ENCODE results near the gene UNC119. TPM values are rescaled to one million over a fixed set of nuclear protein-coding genes. Genes with fewer than 3 reads are reported as not detected.

UNC119 gene
- total RNA-seq, 1 experiment from 2014 or later: 58.7 TPM

DNA sequence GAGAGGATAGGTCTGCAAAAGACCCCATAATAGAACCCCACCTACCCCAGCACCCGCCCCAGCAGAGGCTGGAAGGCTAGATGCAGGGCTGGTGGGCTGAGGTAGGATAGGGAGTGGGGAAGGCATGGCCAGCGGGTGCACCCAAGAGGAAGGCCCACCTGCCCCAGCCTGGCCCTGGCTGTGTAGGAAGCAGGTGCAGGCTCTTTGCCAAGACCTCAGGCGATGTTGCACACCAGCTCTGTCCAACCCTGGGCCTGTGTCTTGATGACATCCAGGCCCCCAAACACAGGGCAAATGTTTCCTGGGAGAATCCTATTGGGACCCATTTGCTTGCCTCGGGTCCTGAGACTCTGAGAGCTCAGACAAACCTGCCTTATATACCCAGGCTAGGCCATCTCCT, 12.2 kb downstream of the UNC119 start:
- Histone ChIP-seq H3K4me3 (no peak overlapping the region), H3K27me3 (peaks cover 3% of the 10 kb centered on the region; the same call in 1 of the 2 replicates), H3K4me1 (no peaks in the 10 kb centered on the region), H3K36me3 (no peaks in the 10 kb centered on the region), H3K27ac (no peak overlapping the region), H3K9me3 (replicated peaks) (no peaks in the 10 kb centered on the region)
- no peak for DNase-seq

DNA sequence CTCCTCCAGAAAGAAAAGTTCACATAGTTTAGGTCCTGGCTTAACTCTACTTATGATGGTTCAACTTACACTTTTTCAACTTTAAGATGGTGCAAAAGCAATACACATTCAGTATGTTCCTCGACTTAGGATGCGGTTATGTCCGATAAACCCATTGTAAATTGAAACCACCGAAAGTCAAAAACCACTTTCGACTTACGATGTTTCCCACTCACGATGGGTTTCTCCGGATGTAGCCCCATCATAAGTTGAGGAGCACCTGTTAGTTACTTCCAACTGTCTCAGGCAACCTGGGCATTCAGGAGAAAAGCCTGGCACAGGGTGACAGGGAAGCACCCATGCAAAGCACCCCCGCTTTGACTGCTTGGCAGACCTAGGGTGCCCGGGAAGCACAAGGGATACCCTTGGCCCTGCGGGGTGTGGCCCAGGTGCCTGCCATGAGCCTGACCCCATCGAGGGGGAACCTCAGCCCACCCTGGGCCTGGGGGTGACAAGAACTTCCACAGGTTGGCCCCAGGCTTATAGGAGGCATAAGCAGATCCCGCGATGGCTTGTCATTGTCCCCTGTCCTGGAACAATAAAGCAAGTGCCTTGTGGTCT, 14.0 kb downstream of the UNC119 start:
- no peak for DNase-seq
- no peak overlapping the region for H3K4me3 ChIP-seq
- no peaks in the 10 kb centered on the region for H3K4me1 ChIP-seq
- H3K27ac ChIP-seq: no peak overlapping the region
- H3K36me3 ChIP-seq: no peaks in the 10 kb centered on the region
- peaks cover 3% of the 10 kb centered on the region; the same call in 1 of the 2 replicates for H3K27me3 ChIP-seq
- H3K9me3 ChIP-seq (replicated peaks): no peaks in the 10 kb centered on the region

- Histone ChIP-seq H3K9me3 (replicated peaks) (no peaks in the 10 kb centered on the region), H3K27me3 (peaks cover 7% of the 10 kb centered on the region; the same call in 1 of the 2 replicates), H3K27ac (no peak overlapping the region), H3K4me3 (no peak overlapping the region), H3K36me3 (no peaks in the 10 kb centered on the region), H3K4me1 (no peaks in the 10 kb centered on the region)
- no peak for DNase-seq
Measured at GRCh38 chr17:28537219-28537610, 15.2 kb downstream of the UNC119 start.

- Histone ChIP-seq H3K36me3 (no peaks in the 10 kb centered on the region), H3K27me3 (peaks cover 11% of the 10 kb centered on the region), H3K4me1 (no peaks in the 10 kb centered on the region), H3K9me3 (replicated peaks) (no peaks in the 10 kb centered on the region), H3K4me3 (no peak overlapping the region), H3K27ac (no peak overlapping the region)
- no peak for DNase-seq
Measured at GRCh38 chr17:28536532-28537218, 15.7 kb downstream of the UNC119 start.

- DNase-seq: no peak
- no peaks in the 10 kb centered on the region for H3K9me3 ChIP-seq (replicated peaks)
- no peaks in the 10 kb centered on the region for H3K36me3 ChIP-seq
- no peaks in the 10 kb centered on the region for H3K4me1 ChIP-seq
- peaks cover 18% of the 10 kb centered on the region for H3K27me3 ChIP-seq
- no peak overlapping the region for H3K4me3 ChIP-seq
- no peak overlapping the region for H3K27ac ChIP-seq
Measured at GRCh38 chr17:28534740-28535375, 17.6 kb downstream of the UNC119 start.

GRCh38 chr17:28533091-28533807, 19.2 kb downstream of the UNC119 start:
- Histone ChIP-seq H3K9me3 (replicated peaks) (no peaks in the 10 kb centered on the region), H3K36me3 (no peaks in the 10 kb centered on the region), H3K27me3 (peaks cover 18% of the 10 kb centered on the region), H3K27ac (no peak overlapping the region), H3K4me1 (no peaks in the 10 kb centered on the region), H3K4me3 (no peak overlapping the region)
- DNase-seq: no peak

GRCh38 chr17:28532050-28532960, 20.1 kb downstream of the UNC119 start:
- H3K27ac ChIP-seq: no peak overlapping the region
- no peaks in the 10 kb centered on the region for H3K36me3 ChIP-seq
- no peaks in the 10 kb centered on the region for H3K9me3 ChIP-seq (replicated peaks)
- H3K4me1 ChIP-seq: no peaks in the 10 kb centered on the region
- H3K4me3 ChIP-seq: no peak overlapping the region
- no peak for DNase-seq
- peaks cover 18% of the 10 kb centered on the region for H3K27me3 ChIP-seq

- H3K9me3 ChIP-seq (replicated peaks): no peaks in the 10 kb centered on the region
- H3K27ac ChIP-seq: no peak overlapping the region
- H3K4me3 ChIP-seq: no peak overlapping the region
- H3K27me3 ChIP-seq: peaks cover 15% of the 10 kb centered on the region
- DNase-seq: no peak
- no peaks in the 10 kb centered on the region for H3K36me3 ChIP-seq
- H3K4me1 ChIP-seq: peaks cover 3% of the 10 kb centered on the region; the same call in 1 of the 2 replicates
Measured at GRCh38 chr17:28530926-28531325, 21.5 kb downstream of the UNC119 start.

DNA sequence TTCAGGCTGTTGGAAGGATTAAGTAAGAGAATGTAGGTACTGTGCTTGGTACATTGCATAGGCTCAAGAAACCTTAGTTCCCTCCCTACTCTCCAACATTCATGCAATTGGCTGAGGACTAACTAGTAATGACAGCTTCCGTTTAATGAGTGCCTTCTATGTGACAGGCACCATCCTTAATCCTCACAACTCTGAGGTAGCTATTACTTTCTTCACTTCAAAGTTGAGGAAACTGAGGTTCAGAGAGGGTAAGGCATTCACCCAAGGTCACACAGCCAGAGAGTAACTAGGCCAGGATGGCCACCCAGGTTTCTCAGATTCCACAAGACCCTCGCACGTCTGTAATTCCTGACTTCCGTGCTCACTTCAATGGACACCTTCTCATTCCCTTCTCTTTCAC, 22.2 kb downstream of the UNC119 start:
- Histone ChIP-seq H3K4me3 (no peak overlapping the region), H3K4me1 (peaks cover 3% of the 10 kb centered on the region; the same call in 1 of the 2 replicates), H3K27me3 (peaks cover 15% of the 10 kb centered on the region), H3K27ac (no peak overlapping the region), H3K9me3 (replicated peaks) (no peaks in the 10 kb centered on the region), H3K36me3 (no peaks in the 10 kb centered on the region)
- no peak for DNase-seq

DNA sequence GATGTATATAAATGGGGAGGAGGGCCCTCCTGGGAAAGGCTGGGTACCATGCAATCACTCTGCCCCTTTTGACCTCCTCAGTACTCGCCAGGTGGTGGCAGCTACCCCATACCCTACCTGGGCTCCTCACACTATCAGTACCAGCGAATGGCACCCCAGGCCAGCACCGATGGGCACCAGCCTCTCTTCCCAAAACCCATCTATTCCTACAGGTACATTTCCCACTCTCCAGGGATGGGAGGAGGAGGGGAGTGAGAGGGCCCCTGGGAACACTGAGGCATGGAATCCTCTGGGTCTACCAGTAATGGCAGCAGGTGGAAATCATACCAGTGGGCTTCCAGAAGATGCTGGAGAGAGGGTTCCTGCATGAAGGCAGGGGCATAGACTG, 23.4 kb downstream of the UNC119 start:
- no peak for DNase-seq
- peaks cover 15% of the 10 kb centered on the region for H3K27me3 ChIP-seq
- peaks cover 3% of the 10 kb centered on the region; the same call in 1 of the 2 replicates for H3K4me1 ChIP-seq
- no peaks in the 10 kb centered on the region for H3K36me3 ChIP-seq
- H3K4me3 ChIP-seq: no peak overlapping the region
- H3K27ac ChIP-seq: no peak overlapping the region
- no peaks in the 10 kb centered on the region for H3K9me3 ChIP-seq (replicated peaks)

- no peak for DNase-seq
- H3K9me3 ChIP-seq (replicated peaks): no peaks in the 10 kb centered on the region
- H3K36me3 ChIP-seq: no peaks in the 10 kb centered on the region
- H3K27me3 ChIP-seq: peaks cover 15% of the 10 kb centered on the region
- H3K4me3 ChIP-seq: no peak overlapping the region
- no peak overlapping the region for H3K27ac ChIP-seq
- H3K4me1 ChIP-seq: peaks cover 3% of the 10 kb centered on the region; the same call in 1 of the 2 replicates
Measured at GRCh38 chr17:28528327-28529012, 24.0 kb downstream of the UNC119 start.

DNA sequence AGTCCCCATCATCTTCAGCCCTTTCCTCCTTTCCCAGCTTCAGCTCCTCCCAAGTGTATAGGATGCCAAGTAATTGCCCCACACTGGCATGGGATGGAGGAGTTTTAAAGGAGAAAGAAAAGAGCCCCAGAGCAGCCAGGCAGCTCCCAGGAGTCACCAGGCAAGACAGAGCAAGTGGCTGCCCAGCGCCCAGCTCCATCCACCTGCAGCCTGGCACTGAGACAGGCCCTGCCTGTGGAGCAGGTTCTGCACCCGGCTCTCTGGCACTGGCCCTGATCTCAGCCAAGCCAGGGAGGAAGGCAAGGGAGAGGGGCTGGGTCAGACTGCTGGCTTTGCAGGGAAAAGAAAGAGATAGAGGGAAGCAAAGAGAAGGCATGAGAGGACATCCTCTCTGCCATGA, 24.6 kb downstream of the UNC119 start:
- H3K4me3 ChIP-seq: no peak overlapping the region
- no peak overlapping the region for H3K27ac ChIP-seq
- DNase-seq: no peak
- H3K4me1 ChIP-seq: peaks cover 3% of the 10 kb centered on the region; the same call in 1 of the 2 replicates
- no peaks in the 10 kb centered on the region for H3K9me3 ChIP-seq (replicated peaks)
- no peaks in the 10 kb centered on the region for H3K36me3 ChIP-seq
- H3K27me3 ChIP-seq: peaks cover 15% of the 10 kb centered on the region

GRCh38 chr17:28527181-28527681, 25.2 kb downstream of the UNC119 start:
- Histone ChIP-seq H3K9me3 (replicated peaks) (no peaks in the 10 kb centered on the region), H3K36me3 (no peaks in the 10 kb centered on the region), H3K4me1 (peaks cover 3% of the 10 kb centered on the region; the same call in 1 of the 2 replicates), H3K4me3 (no peak overlapping the region), H3K27me3 (peaks cover 11% of the 10 kb centered on the region), H3K27ac (no peak overlapping the region)
- no peak for DNase-seq
